ENCODE data around the gene DYNC1I1. TPM values are rescaled to one million over a fixed set of nuclear protein-coding genes. Genes with fewer than 3 reads are reported as not detected.

The DYNC1I1 gene
- total RNA-seq, 1 experiment from 2014 or later: 3.2 TPM

- no peaks in the 10 kb centered on the region for H3K27me3 ChIP-seq (ENCODE audit: insufficient read depth, low read length)
- H4K20me1 ChIP-seq (ENCODE audit: control insufficient read depth, insufficient read depth, insufficient read length): no peaks in the 10 kb centered on the region
- no peak for DNase-seq
- H3T11ph ChIP-seq (ENCODE audit: low read length): no peak overlapping the region
- H3K4me1 ChIP-seq (ENCODE audit: insufficient read depth, low read length): no peaks in the 10 kb centered on the region
- no peaks in the 10 kb centered on the region for H3K9me3 Mint-ChIP-seq
- no CpG with 5 or more reads among the region's 4 CpGs for WGBS (ENCODE audit: extremely low coverage, insufficient read length, low lambda C conversion rate)
- H3K27ac ChIP-seq (ENCODE audit: insufficient read length, low read depth, low read length): no peak overlapping the region
- no peak overlapping the region for H3K4ac ChIP-seq (ENCODE audit: low read depth, low read length)
- H2BK5ac ChIP-seq (ENCODE audit: insufficient read length, low read length): no peak overlapping the region
- H3K9me3 ChIP-seq (ENCODE audit: control insufficient read depth, low read depth, low read length): no peaks in the 10 kb centered on the region
- H2AFZ ChIP-seq (ENCODE audit: low read length): no peak overlapping the region
- H2BK15ac ChIP-seq (ENCODE audit: low read depth, low read length): no peak overlapping the region
- H3K4me2 ChIP-seq (ENCODE audit: insufficient read depth, insufficient read length, low read length): no peak overlapping the region
- no peak overlapping the region for H2BK120ac ChIP-seq (ENCODE audit: low read depth, low read length, poor library complexity, severe bottlenecking)
- no peak overlapping the region for H3K18ac ChIP-seq (ENCODE audit: insufficient read length, low read depth, low read length)
- H2BK12ac ChIP-seq (ENCODE audit: insufficient read length, low read depth, low read length): no peak overlapping the region
- no peak overlapping the region for H3K9ac ChIP-seq (ENCODE audit: extremely low read depth, insufficient read length, low read length)
- no peak overlapping the region for H3K4me3 Mint-ChIP-seq
- no peak overlapping the region for H2AK5ac ChIP-seq (ENCODE audit: insufficient read length, low read length)
- H3K14ac ChIP-seq (ENCODE audit: insufficient read depth, low read length): no peak overlapping the region
- H4K91ac ChIP-seq (ENCODE audit: insufficient read length, low read depth, low read length): no peak overlapping the region
- no peaks in the 10 kb centered on the region for H3K23me2 ChIP-seq (ENCODE audit: insufficient read length, low read depth, low read length, poor library complexity, severe bottlenecking)
- H3K27me3 Mint-ChIP-seq (ENCODE audit: low read depth): no peaks in the 10 kb centered on the region
- H3K4me1 Mint-ChIP-seq: no peaks in the 10 kb centered on the region
- H3K27ac Mint-ChIP-seq: no peak overlapping the region
- H3K79me2 ChIP-seq (ENCODE audit: insufficient read depth, low read length): no peaks in the 10 kb centered on the region
- H4K8ac ChIP-seq (replicated peaks; ENCODE audit: insufficient read length, low read depth, low read length): no peak overlapping the region
- H3K79me1 ChIP-seq (ENCODE audit: insufficient read depth, low read depth, low read length, poor library complexity, severe bottlenecking): no peaks in the 10 kb centered on the region
- H3K23ac ChIP-seq (ENCODE audit: insufficient read length, low read depth, low read length): no peak overlapping the region
- H3K36me3 Mint-ChIP-seq (ENCODE audit: insufficient read depth in 1 of 3, low read depth in 3 of 3): no peaks in the 10 kb centered on the region
- TF ChIP-seq, protein P1, sequence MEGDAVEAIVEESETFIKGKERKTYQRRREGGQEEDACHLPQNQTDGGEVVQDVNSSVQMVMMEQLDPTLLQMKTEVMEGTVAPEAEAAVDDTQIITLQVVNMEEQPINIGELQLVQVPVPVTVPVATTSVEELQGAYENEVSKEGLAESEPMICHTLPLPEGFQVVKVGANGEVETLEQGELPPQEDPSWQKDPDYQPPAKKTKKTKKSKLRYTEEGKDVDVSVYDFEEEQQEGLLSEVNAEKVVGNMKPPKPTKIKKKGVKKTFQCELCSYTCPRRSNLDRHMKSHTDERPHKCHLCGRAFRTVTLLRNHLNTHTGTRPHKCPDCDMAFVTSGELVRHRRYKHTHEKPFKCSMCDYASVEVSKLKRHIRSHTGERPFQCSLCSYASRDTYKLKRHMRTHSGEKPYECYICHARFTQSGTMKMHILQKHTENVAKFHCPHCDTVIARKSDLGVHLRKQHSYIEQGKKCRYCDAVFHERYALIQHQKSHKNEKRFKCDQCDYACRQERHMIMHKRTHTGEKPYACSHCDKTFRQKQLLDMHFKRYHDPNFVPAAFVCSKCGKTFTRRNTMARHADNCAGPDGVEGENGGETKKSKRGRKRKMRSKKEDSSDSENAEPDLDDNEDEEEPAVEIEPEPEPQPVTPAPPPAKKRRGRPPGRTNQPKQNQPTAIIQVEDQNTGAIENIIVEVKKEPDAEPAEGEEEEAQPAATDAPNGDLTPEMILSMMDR (conservative IDR thresholded peaks at IDR 0.05): no peak
- no peak overlapping the region for H2BK20ac ChIP-seq (ENCODE audit: low read depth, low read length, poor library complexity, severe bottlenecking)
- no peak overlapping the region for H4K5ac ChIP-seq (ENCODE audit: insufficient read length, low read depth, low read length)
- no peak overlapping the region for H3K56ac ChIP-seq (ENCODE audit: insufficient read length, low read depth, low read length)
Measured at GRCh38 chr7:96052860-96053470, 280.6 kb downstream of the DYNC1I1 start.
